HG03520 (cell line): ENCODE results near the gene ODF4.
"Not testable (repeated sequence)": the region's sequence is repeated elsewhere in the genome, so short reads cannot be mapped to it uniquely, and the experiment has no call there.

Experiments
- ATAC-seq: cut with Tn5 transposase; IDR thresholded peaks from one replicate; pipeline ENCODE4 v1.9.1; 2021; ENCODE audit warnings: mild to moderate bottlenecking, moderate library complexity; ENCODE audit not compliant: unreplicated experiment

Gene ODF4

GRCh38 chr17:8393470-8394231 is 54.0 kb downstream of the ODF4 start:
- no peak for ATAC-seq

- not testable (repeated sequence) for ATAC-seq
Measured at GRCh38 chr17:8394497-8394896, 54.9 kb downstream of the ODF4 start.
